Loucy (cell line): ENCODE measurements around the gene WDR46.
A peak's percentile ranks its signal among the peaks of the same experiment; 100 is the strongest.
"Not testable (repeated sequence)": the region's sequence is repeated elsewhere in the genome, so short reads cannot be mapped to it uniquely, and the experiment has no call there.

ENCODE experiments used
- H2AFZ ChIP-seq: fragments of 200-600 bp; sonication (generic); 2 replicates; pipeline ENCODE4 v1.6.0; 2016; ENCODE audit warnings: antibody characterized with exemption, mild to moderate bottlenecking, low read length, moderate library complexity
- H3F3A ChIP-seq: fragments of 200-600 bp; 2 replicates; pipeline ENCODE4 v1.6.0; 2016; ENCODE audit warnings: antibody characterized with exemption, low read depth, mild to moderate bottlenecking
- H3K27me3 ChIP-seq: fragments of 200-600 bp; sonication (generic); 2 replicates; pipeline ENCODE4 v1.6.1; 2014; ENCODE audit warnings: low read length, mild to moderate bottlenecking; ENCODE audit not compliant: insufficient read depth, poor library complexity, severe bottlenecking
- H3K36me3 ChIP-seq: fragments of 200-600 bp; sonication (generic); 2 replicates; pipeline ENCODE4 v1.6.1; 2016; ENCODE audit warnings: low read length; ENCODE audit not compliant: insufficient read depth
- H3K4me1 ChIP-seq: fragments of 200-600 bp; sonication (generic); 2 replicates; pipeline ENCODE4 v1.5.1; 2014; ENCODE audit warnings: low read length, mild to moderate bottlenecking; ENCODE audit not compliant: insufficient read depth, poor library complexity, severe bottlenecking
- H3K4me2 ChIP-seq: fragments of 200-600 bp; sonication (generic); 2 replicates; pipeline ENCODE4 v1.6.0; 2014; ENCODE audit warnings: antibody characterized with exemption, low read length, low read depth, mild to moderate bottlenecking; ENCODE audit not compliant: poor library complexity, severe bottlenecking
- H3K4me3 ChIP-seq: fragments of 200-600 bp; sonication (generic); 2 replicates; pipeline ENCODE4 v1.5.1; 2014; ENCODE audit warnings: low read length, mild to moderate bottlenecking, mixed read lengths; ENCODE audit not compliant: poor library complexity, severe bottlenecking
- H3K79me2 ChIP-seq: fragments of 200-600 bp; sonication (generic); 2 replicates; pipeline ENCODE4 v1.6.1; 2014; ENCODE audit warnings: low read length; ENCODE audit not compliant: insufficient read depth
- H3K9ac ChIP-seq: fragments of 200-600 bp; sonication (generic); 2 replicates; pipeline ENCODE4 v1.6.0; 2014; ENCODE audit warnings: mild to moderate bottlenecking, low read depth, low read length, moderate library complexity; ENCODE audit not compliant: poor library complexity, severe bottlenecking
- H3K9me2 ChIP-seq: fragments of 200-600 bp; sonication (generic); replicated peaks from 2 replicates; pipeline ENCODE4 v1.6.1; 2016; ENCODE audit warnings: low read depth, low read length, mixed read lengths
- H3K9me3 ChIP-seq: fragments of 200-600 bp; sonication (generic); 2 replicates; pipeline ENCODE4 v1.6.1; 2014; ENCODE audit warnings: mild to moderate bottlenecking, antibody characterized with exemption, low read length, low read depth; ENCODE audit not compliant: insufficient read depth
- H4K20me1 ChIP-seq: fragments of 200-600 bp; sonication (generic); 2 replicates; pipeline ENCODE4 v1.6.0; 2014; ENCODE audit warnings: antibody characterized with exemption, low read length, mild to moderate bottlenecking; ENCODE audit not compliant: insufficient read depth, poor library complexity, severe bottlenecking
- CTCF ChIP-seq: fragments of 200-600 bp; sonication (generic); conservative IDR thresholded peaks from 2 replicates; pipeline ENCODE4 v1.5.1; 2014; ENCODE audit warnings: mild to moderate bottlenecking, antibody characterized with exemption, low read length
- EZH2phosphoT487 ChIP-seq: fragments of 200-600 bp; IDR thresholded peaks from 2 replicates; pipeline ENCODE4 v1.6.1; 2018; ENCODE audit warnings: antibody characterized with exemption, mild to moderate bottlenecking, moderate library complexity, borderline replicate concordance

WDR46 gene

GRCh38 chr6:33276581-33276863 lies 12.5 kb downstream of the WDR46 start:
- H3K27me3 ChIP-seq: peaks cover 6% of the 10 kb centered on the region
- H3K36me3 ChIP-seq: peaks cover 44% of the 10 kb centered on the region
- no peaks in the 10 kb centered on the region for H3K9me3 ChIP-seq
- H3F3A ChIP-seq: peaks cover 10% of the 10 kb centered on the region; the same call in 1 of the 2 replicates
- TF ChIP-seq EZH2phosphoT487: no peak
- TF ChIP-seq CTCF: no peak
- peaks cover 34% of the 10 kb centered on the region for H3K4me1 ChIP-seq
- peaks cover 49% of the 10 kb centered on the region for H3K79me2 ChIP-seq
- H3K4me3 ChIP-seq: peak overlapping the region; percentile 95
- H3K9me2 ChIP-seq: no peaks in the 10 kb centered on the region
- peaks cover 47% of the 10 kb centered on the region for H4K20me1 ChIP-seq
- peak overlapping the region; percentile 99 for H3K4me2 ChIP-seq
- peak overlapping the region; percentile 62 for H3K9ac ChIP-seq
- no peak overlapping the region for H2AFZ ChIP-seq

- H3K4me1 ChIP-seq: peaks cover 35% of the 10 kb centered on the region
Observed at GRCh38 chr6:33275795-33276580, 13.1 kb downstream of the WDR46 start.

GRCh38 chr6:33273924-33274902 lies 14.8 kb downstream of the WDR46 start:
- Histone ChIP-seq H3K9me2 (no peaks in the 10 kb centered on the region), H3K36me3 (peaks cover 39% of the 10 kb centered on the region), H3K9ac (peak overlapping the region; percentile 94), H2AFZ (no peak overlapping the region), H3K79me2 (peaks cover 70% of the 10 kb centered on the region), H3K4me1 (peaks cover 47% of the 10 kb centered on the region), H3K27me3 (peaks cover 6% of the 10 kb centered on the region), H4K20me1 (peaks cover 47% of the 10 kb centered on the region), H3F3A (peaks cover 10% of the 10 kb centered on the region; the same call in 1 of the 2 replicates), H3K9me3 (no peaks in the 10 kb centered on the region), H3K4me2 (peak overlapping the region; percentile 99), H3K4me3 (peak overlapping the region; percentile 95)
- TF ChIP-seq CTCF (no peak), EZH2phosphoT487 (no peak)

More at GRCh38 chr6:33275795-33276580, 13.1 kb downstream of the WDR46 start:
- peak overlapping the region; percentile 95 for H3K4me3 ChIP-seq
- H3K27me3 ChIP-seq, H2AFZ ChIP-seq, H3K9me2 ChIP-seq, H3F3A ChIP-seq, H3K9me3 ChIP-seq: not testable (repeated sequence)
- H3K79me2 ChIP-seq: peaks cover 53% of the 10 kb centered on the region
- peak overlapping the region; percentile 94 for H3K9ac ChIP-seq
- peaks cover 47% of the 10 kb centered on the region for H4K20me1 ChIP-seq
- peaks cover 44% of the 10 kb centered on the region for H3K36me3 ChIP-seq
- H3K4me2 ChIP-seq: peak overlapping the region; percentile 99
